Measurements from ENCODE around the gene KATNAL1. TPM values are rescaled to one million over a fixed set of nuclear protein-coding genes. Genes with fewer than 3 reads are reported as not detected.

Gene KATNAL1
- total RNA-seq, 1 experiment from 2014 or later: 11.2 TPM

DNA sequence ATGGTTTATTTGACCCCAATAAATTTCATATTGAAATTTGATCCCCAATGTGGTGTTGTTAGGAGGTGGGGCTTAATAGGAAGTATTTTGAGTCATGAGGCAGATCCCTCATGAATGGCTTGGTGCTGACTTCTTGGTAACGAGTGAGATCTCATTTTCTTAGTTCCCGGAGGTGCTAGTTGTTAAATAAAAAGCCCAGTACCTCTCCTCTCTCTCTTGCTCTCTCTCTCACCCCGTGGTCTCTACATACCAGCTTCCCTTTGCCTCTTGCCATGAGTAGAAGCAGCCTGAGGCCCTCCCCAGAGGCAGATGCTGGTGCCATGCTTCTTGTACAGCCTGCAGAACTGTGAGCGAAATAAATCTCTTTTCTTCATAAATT lies 39.4 kb upstream of the KATNAL1 start:
- TF ChIP-seq, protein P1, sequence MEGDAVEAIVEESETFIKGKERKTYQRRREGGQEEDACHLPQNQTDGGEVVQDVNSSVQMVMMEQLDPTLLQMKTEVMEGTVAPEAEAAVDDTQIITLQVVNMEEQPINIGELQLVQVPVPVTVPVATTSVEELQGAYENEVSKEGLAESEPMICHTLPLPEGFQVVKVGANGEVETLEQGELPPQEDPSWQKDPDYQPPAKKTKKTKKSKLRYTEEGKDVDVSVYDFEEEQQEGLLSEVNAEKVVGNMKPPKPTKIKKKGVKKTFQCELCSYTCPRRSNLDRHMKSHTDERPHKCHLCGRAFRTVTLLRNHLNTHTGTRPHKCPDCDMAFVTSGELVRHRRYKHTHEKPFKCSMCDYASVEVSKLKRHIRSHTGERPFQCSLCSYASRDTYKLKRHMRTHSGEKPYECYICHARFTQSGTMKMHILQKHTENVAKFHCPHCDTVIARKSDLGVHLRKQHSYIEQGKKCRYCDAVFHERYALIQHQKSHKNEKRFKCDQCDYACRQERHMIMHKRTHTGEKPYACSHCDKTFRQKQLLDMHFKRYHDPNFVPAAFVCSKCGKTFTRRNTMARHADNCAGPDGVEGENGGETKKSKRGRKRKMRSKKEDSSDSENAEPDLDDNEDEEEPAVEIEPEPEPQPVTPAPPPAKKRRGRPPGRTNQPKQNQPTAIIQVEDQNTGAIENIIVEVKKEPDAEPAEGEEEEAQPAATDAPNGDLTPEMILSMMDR (conservative IDR thresholded peaks at IDR 0.05): no peak

More for the DNA sequence above, 39.4 kb upstream of the KATNAL1 start:
- Histone ChIP-seq H3T11ph (ENCODE audit: low read length) (no peak overlapping the region), H4K5ac (ENCODE audit: insufficient read length, low read depth, low read length) (no peak overlapping the region), H3K9me3 (ENCODE audit: control insufficient read depth, low read depth, low read length) (no peaks in the 10 kb centered on the region), H2BK20ac (ENCODE audit: low read depth, low read length, poor library complexity, severe bottlenecking) (no peak overlapping the region), H2BK5ac (ENCODE audit: insufficient read length, low read length) (no peak overlapping the region), H3K4me1 (ENCODE audit: insufficient read depth, low read length) (no peaks in the 10 kb centered on the region), H3K4ac (ENCODE audit: low read depth, low read length) (no peak overlapping the region), H3K9ac (ENCODE audit: extremely low read depth, insufficient read length, low read length) (no peak overlapping the region), H2AK5ac (ENCODE audit: insufficient read length, low read length) (no peak overlapping the region), H3K56ac (ENCODE audit: insufficient read length, low read depth, low read length) (no peak overlapping the region), H3K79me1 (ENCODE audit: insufficient read depth, low read depth, low read length, poor library complexity, severe bottlenecking) (no peaks in the 10 kb centered on the region), H3K23me2 (ENCODE audit: insufficient read length, low read depth, low read length, poor library complexity, severe bottlenecking) (no peaks in the 10 kb centered on the region), H3K14ac (ENCODE audit: insufficient read depth, low read length) (no peak overlapping the region), H2BK120ac (ENCODE audit: low read depth, low read length, poor library complexity, severe bottlenecking) (no peak overlapping the region), H3K18ac (ENCODE audit: insufficient read length, low read depth, low read length) (no peak overlapping the region), H3K4me2 (ENCODE audit: insufficient read depth, insufficient read length, low read length) (no peak overlapping the region), H3K23ac (ENCODE audit: insufficient read length, low read depth, low read length) (no peak overlapping the region), H4K91ac (ENCODE audit: insufficient read length, low read depth, low read length) (no peak overlapping the region), H2BK12ac (ENCODE audit: insufficient read length, low read depth, low read length) (no peak overlapping the region), H4K20me1 (ENCODE audit: control insufficient read depth, insufficient read depth, insufficient read length) (no peaks in the 10 kb centered on the region), H3K27me3 (ENCODE audit: insufficient read depth, low read length) (no peaks in the 10 kb centered on the region), H2AFZ (ENCODE audit: low read length) (no peak overlapping the region), H2BK15ac (ENCODE audit: low read depth, low read length) (no peak overlapping the region), H3K79me2 (ENCODE audit: insufficient read depth, low read length) (no peaks in the 10 kb centered on the region), H4K8ac (replicated peaks; ENCODE audit: insufficient read length, low read depth, low read length) (no peak overlapping the region), H3K27ac (ENCODE audit: insufficient read length, low read depth, low read length) (no peak overlapping the region)
- no peaks in the 10 kb centered on the region for H3K9me3 Mint-ChIP-seq
- no peak for DNase-seq
- WGBS (ENCODE audit: extremely low coverage, insufficient read length, low lambda C conversion rate): no CpG with 5 or more reads among the region's 4 CpGs
- H3K27ac Mint-ChIP-seq: no peak overlapping the region
- H3K4me1 Mint-ChIP-seq: no peaks in the 10 kb centered on the region
- H3K27me3 Mint-ChIP-seq (ENCODE audit: low read depth): no peaks in the 10 kb centered on the region
- H3K4me3 Mint-ChIP-seq: no peak overlapping the region
- no peaks in the 10 kb centered on the region for H3K36me3 Mint-ChIP-seq (ENCODE audit: insufficient read depth in 1 of 3, low read depth in 3 of 3)
